Calu3 (cell line): ENCODE measurements around the gene KLHL21. TPM values are rescaled to one million over a fixed set of nuclear protein-coding genes. Genes with fewer than 3 reads are reported as not detected.

ENCODE experiments used
- BruUV-seq: library from RNA; stranded (reverse); fragments of 400-500 nt; replicated peaks from 2 replicates; lab custom pipeline; 2021; lab: Mats Ljungman, UMichigan
- CTCF ChIA-PET: fragments of 300-600 bp; sonication (Branson Sonifier 250); formaldehyde crosslinking; loops from one replicate; lab custom pipeline; 2022; ENCODE audit warnings: antibody characterized with exemption; lab: Charles Lee
- DNase-seq: peaks from one replicate; pipeline ENCODE4 v3.0.0; 2022
- H3K27ac Mint-ChIP-seq: one replicate; pipeline ENCODE4 v1.8.0; 2022; ENCODE audit warnings: mixed read lengths; ENCODE audit not compliant: unreplicated experiment
- H3K27me3 Mint-ChIP-seq: one replicate; pipeline ENCODE4 v1.8.0; 2022; ENCODE audit warnings: mixed read lengths; ENCODE audit not compliant: unreplicated experiment
- H3K36me3 Mint-ChIP-seq: one replicate; pipeline ENCODE4 v1.8.0; 2022; ENCODE audit warnings: mild to moderate bottlenecking, moderate library complexity, mixed read lengths; ENCODE audit not compliant: insufficient read depth, unreplicated experiment
- H3K4me1 Mint-ChIP-seq: one replicate; pipeline ENCODE4 v1.8.0; 2022; ENCODE audit warnings: mild to moderate bottlenecking, low read depth, mixed read lengths; ENCODE audit not compliant: unreplicated experiment
- H3K4me3 Mint-ChIP-seq: one replicate; pipeline ENCODE4 v1.8.0; 2022; ENCODE audit warnings: mild to moderate bottlenecking, low read depth, moderate library complexity, mixed read lengths; ENCODE audit not compliant: unreplicated experiment
- H3K9me3 Mint-ChIP-seq: one replicate; pipeline ENCODE4 v1.8.0; 2022; ENCODE audit warnings: low read depth, mixed read lengths; ENCODE audit not compliant: unreplicated experiment
- CTCF ChIP-seq: fragments of 200-600 bp; IDR thresholded peaks from one replicate; pipeline ENCODE4 v1.8.0; 2022; ENCODE audit warnings: antibody characterized with exemption; ENCODE audit not compliant: unreplicated experiment
- intact Hi-C: fragments of 100-400 bp; cut with micrococcal nuclease; formaldehyde crosslinking; loops from one replicate; pipeline ENCODE4 v1.10.0; 2022; ENCODE audit not compliant: unreplicated experiment
- total RNA-seq: library from RNA; stranded (reverse); gene quantifications from 2 replicates; pipeline ENCODE4 v1.2.3, GENCODE V29; 2022

The KLHL21 gene
- total RNA-seq, 1 experiment from 2014 or later: 21.8 TPM

- BruUV-seq: no TSS peak
- Mint-ChIP-seq H3K4me3 (peak overlapping the region; percentile 73), H3K9me3 (no peaks in the 10 kb centered on the region), H3K4me1 (no peaks in the 10 kb centered on the region), H3K36me3 (peaks cover 44% of the 10 kb centered on the region), H3K27me3 (no peaks in the 10 kb centered on the region), H3K27ac (no peak overlapping the region)
- CTCF ChIA-PET: interaction anchor here (0.6 kb wide), 1 partner anchor 71 kb away, joined by 4 read pairs; no protein-coding TSS in a partner anchor
- DNase-seq: no peak
- intact Hi-C loops: no loop called here
- TF ChIP-seq CTCF: no peak
Observed at GRCh38 chr1:6614929-6615785, 12.5 kb upstream of the KLHL21 start.

- Mint-ChIP-seq H3K4me1 (no peaks in the 10 kb centered on the region), H3K36me3 (peaks cover 40% of the 10 kb centered on the region), H3K4me3 (peak overlapping the region; percentile 93), H3K9me3 (no peaks in the 10 kb centered on the region), H3K27me3 (no peaks in the 10 kb centered on the region), H3K27ac (no peak overlapping the region)
- intact Hi-C loops: no loop called here
- peak; percentile 50 for DNase-seq
- BruUV-seq: no TSS peak
- no peak for TF ChIP-seq CTCF
- CTCF ChIA-PET: interaction anchor here (0.6 kb wide), 1 partner anchor 352 kb away, joined by 3 read pairs; no protein-coding TSS in a partner anchor
Observed at GRCh38 chr1:6614019-6614928, 11.6 kb upstream of the KLHL21 start.

GRCh38 chr1:6613361-6614018 lies 10.8 kb upstream of the KLHL21 start, which contains the start of gene PHF13:
Gene PHF13 (plus strand): TSS chr1:6613731. CDS start chr1:6614067, 336 bp downstream.
- H3K9me3 Mint-ChIP-seq: no peaks in the 10 kb centered on the region
- no peak for TF ChIP-seq CTCF
- CTCF ChIA-PET: interaction anchor here (0.6 kb wide), 1 partner anchor 351 kb away, joined by 3 read pairs; no protein-coding TSS in a partner anchor
- H3K36me3 Mint-ChIP-seq: peaks cover 40% of the 10 kb centered on the region
- no peaks in the 10 kb centered on the region for H3K4me1 Mint-ChIP-seq
- peak; percentile 98 for DNase-seq
- peak within 1 kb of the TSS; percentile 91 for H3K27ac Mint-ChIP-seq
- intact Hi-C loops: no loop called here
- no peaks in the 10 kb centered on the region for H3K27me3 Mint-ChIP-seq
- peak within 1 kb of the TSS; percentile 93 for H3K4me3 Mint-ChIP-seq
- no TSS peak for BruUV-seq
